HFF-Myc (cell line): ENCODE data around the gene VWA5A.

Experiments used
- DNase-seq: peaks from one replicate; pipeline ENCODE4 v3.0.0-alpha.2; 2011; ENCODE audit warnings: low read depth; ENCODE audit errors: extremely low read depth
- H3K4me3 ChIP-seq: replicated peaks from 2 replicates; pipeline ENCODE4 v1.5.1; 2011; ENCODE audit warnings: low read depth, mild to moderate bottlenecking, control low read depth, low read length
- TF ChIP-seq, protein P1 (sequence below): IDR thresholded peaks from 2 replicates; pipeline ENCODE4 v1.5.1; 2012; ENCODE audit warnings: mild to moderate bottlenecking, low read depth, low read length, control low read depth; ENCODE audit errors: missing control alignments

Gene VWA5A

GRCh38 chr11:124094731-124095130 lies 20.5 kb upstream of the VWA5A start:
- DNase-seq, result no peak
- no peak overlapping the region for H3K4me3 ChIP-seq
- TF ChIP-seq, protein P1, sequence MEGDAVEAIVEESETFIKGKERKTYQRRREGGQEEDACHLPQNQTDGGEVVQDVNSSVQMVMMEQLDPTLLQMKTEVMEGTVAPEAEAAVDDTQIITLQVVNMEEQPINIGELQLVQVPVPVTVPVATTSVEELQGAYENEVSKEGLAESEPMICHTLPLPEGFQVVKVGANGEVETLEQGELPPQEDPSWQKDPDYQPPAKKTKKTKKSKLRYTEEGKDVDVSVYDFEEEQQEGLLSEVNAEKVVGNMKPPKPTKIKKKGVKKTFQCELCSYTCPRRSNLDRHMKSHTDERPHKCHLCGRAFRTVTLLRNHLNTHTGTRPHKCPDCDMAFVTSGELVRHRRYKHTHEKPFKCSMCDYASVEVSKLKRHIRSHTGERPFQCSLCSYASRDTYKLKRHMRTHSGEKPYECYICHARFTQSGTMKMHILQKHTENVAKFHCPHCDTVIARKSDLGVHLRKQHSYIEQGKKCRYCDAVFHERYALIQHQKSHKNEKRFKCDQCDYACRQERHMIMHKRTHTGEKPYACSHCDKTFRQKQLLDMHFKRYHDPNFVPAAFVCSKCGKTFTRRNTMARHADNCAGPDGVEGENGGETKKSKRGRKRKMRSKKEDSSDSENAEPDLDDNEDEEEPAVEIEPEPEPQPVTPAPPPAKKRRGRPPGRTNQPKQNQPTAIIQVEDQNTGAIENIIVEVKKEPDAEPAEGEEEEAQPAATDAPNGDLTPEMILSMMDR, result no peak

- no peak overlapping the region for H3K4me3 ChIP-seq
- no peak for DNase-seq
- TF ChIP-seq, protein P1, result no peak
These were observed 18.9 kb upstream of the VWA5A start for GRCh38 chr11:124096364-124096763.

DNA sequence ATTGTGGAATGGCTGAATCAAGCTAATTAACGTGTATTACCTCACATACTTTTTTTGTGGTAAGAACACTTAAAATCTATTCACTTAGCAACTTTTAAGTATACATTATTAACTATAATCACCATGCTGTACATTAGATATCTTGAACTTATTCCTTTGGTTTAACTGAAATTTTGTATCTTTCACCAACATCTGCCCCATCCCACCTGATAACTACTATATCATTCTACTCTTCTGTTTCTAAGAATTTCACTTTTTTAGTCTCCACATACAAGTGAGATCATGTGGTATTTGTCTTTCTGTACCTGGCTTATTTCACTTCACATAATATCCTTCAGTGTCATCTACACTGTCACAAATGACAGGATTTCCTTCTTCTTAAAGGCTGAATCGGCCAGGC lies 17.1 kb upstream of the VWA5A start:
- DNase-seq, result no peak
- no peak overlapping the region for H3K4me3 ChIP-seq
- TF ChIP-seq, protein P1, result no peak

DNA sequence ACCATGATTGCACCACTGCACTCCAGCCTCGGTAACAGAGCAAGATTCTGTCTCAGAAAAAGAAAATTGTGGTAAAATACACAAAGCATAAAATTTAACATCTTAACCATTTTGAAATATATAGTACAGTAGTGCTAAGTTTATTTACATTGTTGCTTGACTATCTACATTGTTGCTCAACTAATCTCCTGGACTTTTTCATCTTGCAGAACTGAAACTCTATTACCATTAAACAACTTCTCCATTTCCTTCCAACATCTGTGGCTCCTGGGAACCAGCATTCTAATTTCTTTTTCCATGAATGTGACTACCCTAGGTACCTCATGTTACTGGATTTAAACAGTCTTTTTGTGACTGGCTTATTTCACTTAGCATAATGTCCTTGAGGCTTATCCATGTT lies 13.5 kb upstream of the VWA5A start:
- DNase-seq, result no peak
- H3K4me3 ChIP-seq, result no peak overlapping the region
- TF ChIP-seq, protein P1, result no peak

- TF ChIP-seq, protein P1, result peak; percentile 25
- no peak for DNase-seq
- no peak overlapping the region for H3K4me3 ChIP-seq
These were observed 7.1 kb upstream of the VWA5A start for GRCh38 chr11:124108156-124108555.

- DNase-seq, result no peak
- no peak overlapping the region for H3K4me3 ChIP-seq
- TF ChIP-seq, protein P1, result no peak
These were observed 5.9 kb upstream of the VWA5A start for GRCh38 chr11:124109377-124109776.

DNA sequence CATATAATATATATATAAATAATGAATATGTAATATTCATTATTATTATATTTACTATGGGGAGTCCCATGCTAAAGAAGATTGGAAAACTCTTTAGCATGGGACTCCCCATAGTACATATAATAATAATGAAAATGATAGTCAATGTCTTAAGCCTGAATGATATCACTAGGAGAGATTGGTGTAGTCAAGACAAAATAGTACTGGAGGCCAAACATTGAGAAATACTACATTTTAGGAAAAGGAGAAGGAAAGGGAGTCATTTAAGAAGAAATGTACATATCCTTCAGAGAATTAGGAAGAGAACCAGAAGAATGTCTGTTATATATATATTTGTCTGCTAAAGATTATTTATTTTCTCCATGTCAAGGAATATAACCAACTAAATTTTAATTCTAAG lies 5.0 kb upstream of the VWA5A start:
- no peak overlapping the region for H3K4me3 ChIP-seq
- no peak for DNase-seq
- TF ChIP-seq, protein P1, result no peak
